ENCODE results near the gene UNK. TPM values are rescaled to one million over a fixed set of nuclear protein-coding genes. Genes with fewer than 3 reads are reported as not detected.
A peak's percentile ranks its signal among the peaks of the same experiment; 100 is the strongest.

The UNK gene
- total RNA-seq, 2 donors from 2014 or later, result 18.4 to 59.7 TPM

GRCh38 chr17:75785016-75785890 is 647 bp downstream of the UNK start:
- Histone ChIP-seq H3K36me3 (replicated peaks in 1 of 2; ENCODE audit: insufficient read depth in 1 of 2, low read depth in 2 of 2) (no peaks in the 10 kb centered on the region), H3K9me3 (no peaks in the 10 kb centered on the region), H3K27me3 (no peaks in the 10 kb centered on the region), H3K27ac (peak overlapping the region; percentile 99), H3K4me3 (peak overlapping the region; percentile 19 to 39), H3K4me1 (peaks cover 50% of the 10 kb centered on the region)
- peak; percentile 91 to 94 (median 92) for DNase-seq
- TF ChIP-seq POLR2A (IDR thresholded peaks at IDR 0.05), result peak; percentile 45 to 84 (median 72)
- no peak for TF ChIP-seq CTCF (IDR thresholded peaks at IDR 0.05)
- 8 to 11% methylated on average over 29 to 32 of the region's 43 CpGs for WGBS, 2 donors
- ATAC-seq, result peak; percentile 78
- intact Hi-C loops (cut with DNase I), result no loop called here

GRCh38 chr17:75791254-75791653 is 6.6 kb downstream of the UNK start:
- Histone ChIP-seq H3K4me1 (peaks cover 13% of the 10 kb centered on the region), H3K27ac (no peak overlapping the region), H3K9me3 (no peaks in the 10 kb centered on the region), H3K36me3 (replicated peaks in 1 of 2; ENCODE audit: insufficient read depth in 1 of 2, low read depth in 2 of 2) (no peaks in the 10 kb centered on the region), H3K27me3 (no peaks in the 10 kb centered on the region), H3K4me3 (no peak overlapping the region)
- intact Hi-C loops (cut with DNase I), result no loop called here
- TF ChIP-seq POLR2A (IDR thresholded peaks at IDR 0.05), result no peak
- TF ChIP-seq CTCF (IDR thresholded peaks at IDR 0.05), result no peak
- ATAC-seq (no peak), DNase-seq (no peak)
- 78 to 81% methylated on average over 6 of the region's 6 CpGs for WGBS, 2 donors

GRCh38 chr17:75793460-75793859 is 8.9 kb downstream of the UNK start:
- H3K27me3 ChIP-seq, result no peaks in the 10 kb centered on the region
- no peak overlapping the region for H3K27ac ChIP-seq
- H3K36me3 ChIP-seq (replicated peaks in 1 of 2; ENCODE audit: insufficient read depth in 1 of 2, low read depth in 2 of 2), result peaks cover 0 to 2% of the 10 kb centered on the region in 2 donors
- ATAC-seq, result no peak
- no peak for TF ChIP-seq CTCF (IDR thresholded peaks at IDR 0.05)
- TF ChIP-seq POLR2A (IDR thresholded peaks at IDR 0.05), result no peak
- intact Hi-C loops (cut with DNase I), result no loop called here
- H3K9me3 ChIP-seq, result no peaks in the 10 kb centered on the region
- no peaks in the 10 kb centered on the region for H3K4me1 ChIP-seq
- WGBS, 2 donors, result 62 to 85% methylated on average over 1 of the region's 1 CpG
- no peak for DNase-seq
- H3K4me3 ChIP-seq, result no peak overlapping the region

GRCh38 chr17:75795820-75796607 is 11.4 kb downstream of the UNK start:
- no peaks in the 10 kb centered on the region for H3K27me3 ChIP-seq
- peaks cover 0 to 3% of the 10 kb centered on the region in 2 donors for H3K36me3 ChIP-seq (replicated peaks in 1 of 2; ENCODE audit: insufficient read depth in 1 of 2, low read depth in 2 of 2)
- no peak overlapping the region for H3K4me3 ChIP-seq
- 90% methylated on average over 6 to 8 of the region's 8 CpGs for WGBS, 2 donors
- no peak overlapping the region for H3K27ac ChIP-seq
- TF ChIP-seq CTCF (IDR thresholded peaks at IDR 0.05), result no peak
- no peak for TF ChIP-seq POLR2A (IDR thresholded peaks at IDR 0.05)
- intact Hi-C loops (cut with DNase I), result no loop called here
- no peaks in the 10 kb centered on the region for H3K4me1 ChIP-seq
- H3K9me3 ChIP-seq, result no peaks in the 10 kb centered on the region
- ATAC-seq, result no peak
- peak in 1 of 4 donors; percentile 2 for DNase-seq
